Transverse colon (tissue), 4 donors: ENCODE data around the gene CALCR.

Experiments
- EP300 ChIP-seq: sonication (generic); formaldehyde crosslinking; IDR thresholded peaks from one replicate; pipeline ENCODE4 v1.6.1; 2017; ENCODE audit warnings: antibody characterized with exemption, low read depth
- POLR2AphosphoS5 ChIP-seq, 3 donors: sonication (generic); formaldehyde crosslinking; IDR thresholded peaks; one replicate each; pipeline ENCODE4 v1.6.1; 2016; ENCODE audit warnings: antibody characterized with exemption in 3 of 3
- TF ChIP-seq, protein P1 (sequence below), 5 experiments: fragments of 200-600 bp in 3 of 5; fragments of 450-650 bp in 2 of 5; sonication (generic) in 3 of 5; IDR thresholded peaks; 1 replicate in 2 of 5; 2 replicates in 3 of 5; pipeline ENCODE4 v1.5.1; 2016 to 2017; ENCODE audit warnings: antibody characterized with exemption in 5 of 5, inconsistent platforms in 3 of 5, mild to moderate bottlenecking in 2 of 5, moderate library complexity in 1 of 5

DNA sequence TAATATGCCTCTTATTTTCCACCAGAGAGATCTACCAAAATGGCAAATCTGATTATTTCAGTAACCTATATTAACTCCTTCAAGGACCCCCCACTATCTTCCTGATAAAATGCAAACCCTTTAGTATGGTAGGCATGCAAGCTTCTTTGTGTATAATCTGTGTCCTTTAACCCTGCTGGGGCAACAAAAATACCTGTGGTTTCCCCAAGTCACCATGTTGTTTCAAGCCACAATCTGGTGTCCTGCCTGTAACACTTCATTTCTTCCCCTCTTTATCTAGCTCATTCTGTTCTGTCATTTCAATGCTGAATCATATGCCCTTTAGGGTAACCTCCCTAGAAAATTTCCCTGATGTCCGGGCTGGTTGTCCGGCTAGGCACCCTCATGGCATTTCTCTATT lies 5.3 kb downstream of the CALCR start:
- TF ChIP-seq EP300, result no peak
- TF ChIP-seq POLR2AphosphoS5 (IDR thresholded peaks at IDR 0.05), result no peak
- TF ChIP-seq, protein P1, sequence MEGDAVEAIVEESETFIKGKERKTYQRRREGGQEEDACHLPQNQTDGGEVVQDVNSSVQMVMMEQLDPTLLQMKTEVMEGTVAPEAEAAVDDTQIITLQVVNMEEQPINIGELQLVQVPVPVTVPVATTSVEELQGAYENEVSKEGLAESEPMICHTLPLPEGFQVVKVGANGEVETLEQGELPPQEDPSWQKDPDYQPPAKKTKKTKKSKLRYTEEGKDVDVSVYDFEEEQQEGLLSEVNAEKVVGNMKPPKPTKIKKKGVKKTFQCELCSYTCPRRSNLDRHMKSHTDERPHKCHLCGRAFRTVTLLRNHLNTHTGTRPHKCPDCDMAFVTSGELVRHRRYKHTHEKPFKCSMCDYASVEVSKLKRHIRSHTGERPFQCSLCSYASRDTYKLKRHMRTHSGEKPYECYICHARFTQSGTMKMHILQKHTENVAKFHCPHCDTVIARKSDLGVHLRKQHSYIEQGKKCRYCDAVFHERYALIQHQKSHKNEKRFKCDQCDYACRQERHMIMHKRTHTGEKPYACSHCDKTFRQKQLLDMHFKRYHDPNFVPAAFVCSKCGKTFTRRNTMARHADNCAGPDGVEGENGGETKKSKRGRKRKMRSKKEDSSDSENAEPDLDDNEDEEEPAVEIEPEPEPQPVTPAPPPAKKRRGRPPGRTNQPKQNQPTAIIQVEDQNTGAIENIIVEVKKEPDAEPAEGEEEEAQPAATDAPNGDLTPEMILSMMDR (IDR thresholded peaks at IDR 0.05), result no peak
